ENCODE data around the gene PTTG1.
A peak's percentile ranks its signal among the peaks of the same experiment; 100 is the strongest.

The PTTG1 gene

DNA sequence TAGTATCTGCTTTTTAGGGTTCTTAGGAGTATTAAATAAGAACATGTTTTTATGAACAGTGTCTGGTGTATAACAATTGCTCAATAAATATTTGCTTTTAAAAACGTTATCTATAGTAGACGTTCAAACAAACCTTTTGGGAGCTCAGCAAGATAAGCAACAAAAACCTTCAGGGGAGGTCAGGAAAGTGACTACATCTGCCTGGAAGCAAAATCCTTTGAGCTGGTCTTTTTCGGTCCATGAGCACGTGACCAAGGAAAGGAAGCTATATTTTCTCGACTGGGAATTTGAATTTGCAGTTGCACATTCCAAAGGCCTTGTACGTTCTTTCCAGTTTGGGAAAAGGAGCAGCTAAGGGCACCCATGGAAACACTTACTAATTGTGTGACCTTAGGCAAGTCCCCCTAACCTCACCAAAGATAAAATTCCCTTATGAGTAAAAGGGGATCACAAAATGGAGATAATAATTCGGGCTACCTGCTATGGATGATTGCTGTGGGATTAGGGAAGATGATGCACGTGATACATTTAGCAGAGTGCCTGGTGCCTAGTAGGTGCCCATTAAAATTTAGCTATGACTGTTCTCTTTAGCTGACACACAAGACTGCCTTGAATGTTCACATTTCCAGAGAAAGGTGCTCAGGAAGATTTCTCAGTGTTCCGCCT, 45.4 kb downstream of the PTTG1 start:
- no peak for TF ChIP-seq CTCF (conservative IDR thresholded peaks at IDR 0.05; ENCODE audit: low read depth, low read length)
- Histone ChIP-seq H3K4me2 (peak overlapping the region; percentile 78), H3K27me3 (ENCODE audit: insufficient read depth, low read depth) (no peaks in the 10 kb centered on the region), H3K4me1 (ENCODE audit: low read depth, poor library complexity, severe bottlenecking) (peaks cover 34% of the 10 kb centered on the region), H2AFZ (ENCODE audit: low read depth) (peak overlapping the region; percentile 34; the same call in 1 of the 2 replicates), H3K27ac (peak overlapping the region; percentile 79), H3K36me3 (ENCODE audit: insufficient read depth) (no peaks in the 10 kb centered on the region), H3K4me3 (IDR thresholded peaks at IDR 0.05; ENCODE audit: insufficient read depth, low read depth, low read length) (no peak overlapping the region), H4K20me1 (ENCODE audit: insufficient read depth) (no peaks in the 10 kb centered on the region), H3K9ac (peak overlapping the region; percentile 61; the same call in 1 of the 2 replicates), H3K79me2 (ENCODE audit: insufficient read depth, low read depth) (peaks cover 47% of the 10 kb centered on the region)

DNA sequence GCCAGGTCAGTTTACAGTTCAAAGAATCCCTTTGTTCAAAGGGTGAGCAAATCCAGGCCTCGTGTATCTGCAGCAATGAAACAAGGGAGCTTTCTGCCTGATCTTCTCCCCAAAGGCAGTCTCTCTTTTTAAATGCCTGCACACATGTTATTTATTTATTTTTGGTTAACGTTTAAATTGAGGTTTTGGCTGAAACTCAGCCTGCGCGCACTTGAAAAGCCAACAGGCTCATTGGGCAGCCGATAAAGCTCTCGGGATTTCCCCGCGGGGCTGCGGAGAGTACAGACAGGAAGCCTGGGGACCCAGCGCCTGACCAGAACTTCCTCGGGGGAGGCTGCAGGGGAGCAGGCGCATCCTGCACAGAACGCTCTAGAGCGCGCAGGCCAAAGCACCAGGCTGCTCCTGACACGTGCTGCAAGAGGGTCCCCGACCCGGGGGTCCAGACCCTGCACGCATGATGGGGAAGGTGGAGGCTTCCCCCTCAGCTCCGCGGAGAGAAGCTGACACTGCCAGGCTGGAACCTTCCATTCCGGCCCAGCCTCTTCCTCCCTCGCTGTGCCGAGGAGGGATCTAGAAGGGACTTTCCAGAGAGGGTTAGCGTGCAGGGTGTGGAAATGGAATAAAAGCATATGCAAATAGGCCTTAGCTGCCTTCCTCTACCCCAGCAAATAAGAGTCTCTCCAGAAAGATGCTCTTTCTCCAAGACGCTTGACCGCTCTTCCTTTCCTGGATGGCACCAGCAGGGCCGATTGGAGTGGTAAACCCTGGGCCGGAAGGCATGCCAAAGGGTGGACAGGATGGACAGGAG, 46.1 kb downstream of the PTTG1 start:
- Histone ChIP-seq H2AFZ (ENCODE audit: low read depth) (peak overlapping the region; percentile 34; the same call in 1 of the 2 replicates), H3K9ac (peak overlapping the region; percentile 61), H3K27me3 (ENCODE audit: insufficient read depth, low read depth) (no peaks in the 10 kb centered on the region), H3K27ac (peak overlapping the region; percentile 79), H3K79me2 (ENCODE audit: insufficient read depth, low read depth) (peaks cover 55% of the 10 kb centered on the region), H3K36me3 (ENCODE audit: insufficient read depth) (no peaks in the 10 kb centered on the region), H3K4me3 (IDR thresholded peaks at IDR 0.05; ENCODE audit: insufficient read depth, low read depth, low read length) (no peak overlapping the region), H3K4me1 (ENCODE audit: low read depth, poor library complexity, severe bottlenecking) (peaks cover 41% of the 10 kb centered on the region), H4K20me1 (ENCODE audit: insufficient read depth) (no peaks in the 10 kb centered on the region), H3K4me2 (peak overlapping the region; percentile 78)
- no peak for TF ChIP-seq CTCF (conservative IDR thresholded peaks at IDR 0.05; ENCODE audit: low read depth, low read length)

DNA sequence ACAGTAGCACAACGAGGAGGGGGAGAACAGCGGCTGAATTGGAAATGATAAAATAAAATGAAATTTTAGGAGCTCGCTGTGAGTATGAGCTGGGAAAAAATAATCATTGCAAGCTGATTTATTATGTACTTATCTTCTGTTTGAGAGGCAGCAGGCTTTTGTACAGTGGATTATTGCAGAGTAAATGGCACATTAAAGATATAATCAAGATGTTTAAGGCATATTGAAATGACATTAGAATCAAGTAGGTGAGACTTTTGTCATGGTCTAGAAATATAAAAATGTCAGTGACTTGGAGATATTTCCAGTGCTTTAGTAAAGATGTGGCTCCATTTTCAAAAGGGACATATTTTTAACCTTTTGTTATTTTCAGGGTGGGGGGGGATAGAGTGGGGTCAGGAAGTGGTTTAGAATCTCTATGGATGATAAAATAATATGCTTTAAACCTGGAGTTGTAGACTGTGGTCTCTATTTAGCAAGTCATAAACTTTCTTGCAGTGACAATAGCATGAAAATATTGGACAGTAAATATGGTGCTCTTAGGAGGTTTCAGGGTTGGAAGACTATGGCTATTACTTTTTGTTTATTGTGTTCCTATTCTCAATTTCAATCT, 46.8 kb downstream of the PTTG1 start:
- Histone ChIP-seq H3K36me3 (ENCODE audit: insufficient read depth) (no peaks in the 10 kb centered on the region), H3K4me1 (ENCODE audit: low read depth, poor library complexity, severe bottlenecking) (peaks cover 46% of the 10 kb centered on the region), H2AFZ (ENCODE audit: low read depth) (0 out of 2 replicates have a peak overlapping the region, but pooled peaks have one; percentile 19), H3K79me2 (ENCODE audit: insufficient read depth, low read depth) (peaks cover 62% of the 10 kb centered on the region), H3K9ac (peak overlapping the region; percentile 61), H3K4me3 (IDR thresholded peaks at IDR 0.05; ENCODE audit: insufficient read depth, low read depth, low read length) (no peak overlapping the region), H3K27ac (peak overlapping the region; percentile 79), H3K27me3 (ENCODE audit: insufficient read depth, low read depth) (no peaks in the 10 kb centered on the region), H4K20me1 (ENCODE audit: insufficient read depth) (no peaks in the 10 kb centered on the region), H3K4me2 (peak overlapping the region; percentile 78)
- TF ChIP-seq CTCF (conservative IDR thresholded peaks at IDR 0.05; ENCODE audit: low read depth, low read length) = no peak

All from KMS-11 (cell line).